ENCODE results near the gene NSD2.

Gene NSD2

GRCh38 chr4:1871471-1872021 is 353 bp downstream of the NSD2 start:
- no peak for TF ChIP-seq CTCF (IDR thresholded peaks at IDR 0.05)

GRCh38 chr4:1872870-1873269 is 1.7 kb downstream of the NSD2 start:
- TF ChIP-seq CTCF (IDR thresholded peaks at IDR 0.05), result no peak

GRCh38 chr4:1873291-1873690 is 2.1 kb downstream of the NSD2 start:
- no peak for TF ChIP-seq CTCF (IDR thresholded peaks at IDR 0.05)

GRCh38 chr4:1873776-1874175 is 2.6 kb downstream of the NSD2 start:
- TF ChIP-seq CTCF (IDR thresholded peaks at IDR 0.05), result no peak

GRCh38 chr4:1874201-1874600 is 3.0 kb downstream of the NSD2 start:
- TF ChIP-seq CTCF (IDR thresholded peaks at IDR 0.05), result no peak

GRCh38 chr4:1879485-1879884 is 8.3 kb downstream of the NSD2 start:
- no peak for TF ChIP-seq CTCF (IDR thresholded peaks at IDR 0.05)

- TF ChIP-seq CTCF (IDR thresholded peaks at IDR 0.05), result no peak
Measured at GRCh38 chr4:1880332-1880731, 9.1 kb downstream of the NSD2 start.

GRCh38 chr4:1882850-1883271 is 11.7 kb downstream of the NSD2 start:
- no peak for TF ChIP-seq CTCF (IDR thresholded peaks at IDR 0.05)
